ENCODE measurements around the gene LRRC27. TPM values are rescaled to one million over a fixed set of nuclear protein-coding genes. Genes with fewer than 3 reads are reported as not detected.

LRRC27 gene
- total RNA-seq, 6 experiments from 2014 or later, result 2.2 to 5.4 (median 3.2) TPM

- ATAC-seq (peak in 1 of 4 donors; percentile 9), DNase-seq (peak in 2 of 3 donors; percentile 38 to 39)
- no peak for TF ChIP-seq CTCF (IDR thresholded peaks at IDR 0.05)
- no peak for TF ChIP-seq POLR2A (IDR thresholded peaks at IDR 0.05)
- Histone ChIP-seq H3K9me3 (no peaks in the 10 kb centered on the region), H3K27me3 (no peaks in the 10 kb centered on the region), H3K4me3 (no peak overlapping the region), H3K27ac (no peak overlapping the region), H3K4me1 (peaks cover 0 to under 1% (median 0%) of the 10 kb centered on the region in 4 donors), H3K36me3 (no peaks in the 10 kb centered on the region)
- intact Hi-C loops (cut with DNase I), result no loop called here
- WGBS (ENCODE audit: insufficient coverage, low coverage, low lambda C conversion rate, missing lambda C conversion rate), result 63% methylated on average over 9 of the region's 38 CpGs
These were observed 30.3 kb upstream of the LRRC27 start for GRCh38 chr10:132301371-132302330.

GRCh38 chr10:132302421-132303310 lies 29.3 kb upstream of the LRRC27 start:
- intact Hi-C loops (cut with DNase I), result no loop called here
- H3K4me1 ChIP-seq, result peaks cover 0 to 8% (median 0%) of the 10 kb centered on the region in 4 donors
- no peak overlapping the region for H3K27ac ChIP-seq
- WGBS (ENCODE audit: insufficient coverage, low coverage, low lambda C conversion rate, missing lambda C conversion rate), result 80% methylated on average over 10 of the region's 29 CpGs
- H3K27me3 ChIP-seq, result no peaks in the 10 kb centered on the region
- H3K9me3 ChIP-seq, result no peaks in the 10 kb centered on the region
- H3K36me3 ChIP-seq, result no peaks in the 10 kb centered on the region
- ATAC-seq (no peak), DNase-seq (peak in 1 of 3 donors; percentile 36)
- H3K4me3 ChIP-seq, result no peak overlapping the region
- TF ChIP-seq CTCF (IDR thresholded peaks at IDR 0.05) (no peak), POLR2A (IDR thresholded peaks at IDR 0.05) (no peak)

GRCh38 chr10:132303361-132304115 lies 28.5 kb upstream of the LRRC27 start:
- intact Hi-C loops (cut with DNase I), result no loop called here
- ATAC-seq (no peak), DNase-seq (peak in 1 of 3 donors; percentile 24)
- WGBS (ENCODE audit: insufficient coverage, low coverage, low lambda C conversion rate, missing lambda C conversion rate), result 80% methylated on average over 16 of the region's 21 CpGs
- peaks cover 0 to 12% (median 0%) of the 10 kb centered on the region in 4 donors for H3K4me1 ChIP-seq
- no peak overlapping the region for H3K27ac ChIP-seq
- no peaks in the 10 kb centered on the region for H3K9me3 ChIP-seq
- no peak overlapping the region for H3K4me3 ChIP-seq
- no peaks in the 10 kb centered on the region for H3K36me3 ChIP-seq
- H3K27me3 ChIP-seq, result no peaks in the 10 kb centered on the region
- no peak for TF ChIP-seq CTCF (IDR thresholded peaks at IDR 0.05)
- no peak for TF ChIP-seq POLR2A (IDR thresholded peaks at IDR 0.05)
